Fibroblast of upper back skin (primary cell): ENCODE data around the gene CTU1.

Experiments
- DNase-seq: peaks from one replicate; pipeline ENCODE4 v3.0.0-alpha.2; 2013

The CTU1 gene

GRCh38 chr19:51102991-51103390, 5.2 kb downstream of the CTU1 start:
- no peak for DNase-seq

DNA sequence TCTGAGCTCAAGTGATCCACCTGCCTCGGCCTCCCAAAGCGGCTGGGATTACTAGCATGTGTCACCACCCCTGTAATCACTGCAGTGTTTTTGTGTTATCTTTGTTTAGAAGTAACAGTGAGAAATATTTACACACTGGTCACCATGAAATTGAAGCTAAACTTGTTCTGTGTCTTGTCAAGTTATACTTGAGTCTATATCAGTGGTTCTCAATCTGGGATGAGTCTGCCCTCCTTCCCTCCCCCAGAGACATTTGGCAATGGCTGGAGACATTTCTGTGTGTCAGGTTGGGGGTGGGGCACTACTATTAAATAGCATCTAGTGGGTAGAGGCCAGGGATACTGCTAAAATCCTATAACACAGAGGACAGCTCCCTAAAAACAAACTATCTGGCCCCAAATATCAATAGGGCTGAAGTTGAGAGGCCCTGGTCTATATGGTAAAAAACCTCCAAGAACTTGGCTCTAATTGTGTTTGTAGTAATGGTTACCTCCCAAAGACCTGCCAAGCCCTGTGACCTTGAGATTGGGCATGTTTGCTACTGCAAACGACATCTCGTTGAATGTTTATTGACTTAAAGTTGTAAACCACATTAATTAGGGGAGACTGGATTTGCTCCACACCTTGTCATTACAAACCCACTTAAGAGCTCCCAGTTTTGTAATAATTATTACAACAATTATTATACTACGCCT, 6.9 kb downstream of the CTU1 start:
- DNase-seq: no peak

DNA sequence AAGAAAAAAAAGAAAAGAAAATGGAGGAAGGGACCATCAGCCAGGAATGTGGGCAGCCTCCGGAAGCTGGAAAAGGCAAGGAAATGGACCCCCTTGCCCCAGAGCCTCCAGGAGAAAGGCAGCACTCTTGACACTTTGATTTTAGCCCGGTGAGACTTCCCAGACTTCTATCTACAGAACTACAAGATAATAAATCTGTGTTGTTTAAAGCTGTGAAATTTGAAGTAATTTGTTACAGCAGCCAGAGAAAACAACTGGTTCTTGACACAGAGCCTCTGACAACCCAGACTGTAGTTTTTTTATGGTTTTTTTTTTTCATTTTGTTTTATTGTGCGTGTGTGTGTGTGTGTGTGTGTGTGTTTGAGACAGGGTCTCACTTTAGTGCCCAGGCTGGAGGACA, 7.6 kb downstream of the CTU1 start:
- DNase-seq: no peak

- no peak for DNase-seq
These were observed 9.2 kb downstream of the CTU1 start for GRCh38 chr19:51099047-51099382.

GRCh38 chr19:51098365-51099046, 9.7 kb downstream of the CTU1 start:
- peak; percentile 15 for DNase-seq

DNA sequence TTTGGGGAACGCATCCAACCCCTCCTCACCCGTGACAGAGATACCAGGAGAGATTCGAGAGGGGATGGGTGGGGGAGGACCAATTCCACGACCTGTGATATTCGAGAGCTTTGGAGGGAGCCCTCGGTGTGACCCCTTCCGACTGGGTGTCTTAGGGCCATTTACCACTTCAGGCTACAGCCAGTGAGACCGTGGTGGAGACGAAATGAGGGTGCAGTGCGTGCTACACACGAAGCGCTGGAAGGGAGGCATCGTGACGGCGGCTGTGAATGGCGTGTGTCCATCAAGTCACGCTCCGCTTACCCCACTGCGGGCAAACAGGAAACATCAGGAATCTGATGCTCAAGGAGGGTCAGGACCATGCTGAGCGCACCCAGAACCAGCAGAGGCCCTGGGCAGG, 10.4 kb downstream of the CTU1 start:
- DNase-seq: no peak

DNA sequence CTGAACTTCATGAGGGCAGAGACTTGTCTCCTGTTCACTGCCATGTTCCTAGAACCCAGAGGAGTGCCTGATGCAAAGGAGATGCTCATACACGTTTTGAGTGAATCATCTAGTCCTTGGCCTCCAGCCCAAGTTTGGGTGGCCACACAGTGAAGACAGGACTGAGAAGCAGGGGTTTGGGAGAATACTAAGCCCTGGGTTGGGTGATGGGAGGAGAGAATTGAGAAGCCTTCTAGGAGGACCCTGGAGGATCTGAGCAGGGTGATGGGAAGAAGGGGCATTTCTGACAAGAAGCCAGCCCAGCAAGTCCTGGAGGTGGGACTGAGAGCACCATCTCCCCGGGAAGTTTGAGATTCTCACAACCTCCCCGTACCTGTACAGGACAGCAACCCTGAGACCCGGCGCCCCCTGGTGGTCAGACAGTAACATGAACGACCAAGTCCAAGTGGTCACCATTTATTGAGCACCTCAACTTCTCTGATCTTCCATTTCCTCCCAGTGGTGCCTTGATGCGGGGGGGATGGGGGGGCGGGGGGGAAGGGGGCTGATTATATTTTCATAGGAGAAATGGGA, 11.0 kb downstream of the CTU1 start:
- peak; percentile 71 for DNase-seq

GRCh38 chr19:51096473-51097165, 11.6 kb downstream of the CTU1 start:
- no peak for DNase-seq

DNA sequence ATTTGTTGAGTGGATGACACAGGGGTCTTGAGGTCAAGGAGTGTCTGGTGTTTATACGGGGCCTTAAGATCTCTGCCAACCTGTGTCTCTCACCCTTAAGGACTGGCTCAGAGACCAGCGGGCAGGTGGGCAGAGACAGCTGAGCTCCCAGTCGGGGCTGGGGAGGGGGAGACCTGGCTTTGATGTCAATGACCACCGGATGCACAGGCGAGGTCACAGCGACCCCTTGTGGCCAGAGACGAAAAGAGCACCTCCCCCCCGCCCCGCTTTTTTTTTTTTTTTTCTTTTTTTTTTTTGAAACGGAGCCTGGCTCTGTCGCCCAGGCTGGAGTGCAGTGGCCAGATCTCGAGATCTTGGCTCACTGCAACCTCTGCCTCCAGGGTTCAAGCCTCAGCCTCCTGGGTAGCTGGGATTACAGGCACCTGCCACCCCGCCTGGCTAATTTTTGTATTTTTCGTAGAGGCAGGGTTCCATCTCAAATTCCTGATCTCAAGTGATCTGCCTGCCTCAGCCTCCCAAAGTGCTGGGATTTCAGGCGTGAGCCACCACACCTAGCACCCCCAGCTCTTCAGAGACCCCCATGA, 13.4 kb downstream of the CTU1 start:
- no peak for DNase-seq

DNA sequence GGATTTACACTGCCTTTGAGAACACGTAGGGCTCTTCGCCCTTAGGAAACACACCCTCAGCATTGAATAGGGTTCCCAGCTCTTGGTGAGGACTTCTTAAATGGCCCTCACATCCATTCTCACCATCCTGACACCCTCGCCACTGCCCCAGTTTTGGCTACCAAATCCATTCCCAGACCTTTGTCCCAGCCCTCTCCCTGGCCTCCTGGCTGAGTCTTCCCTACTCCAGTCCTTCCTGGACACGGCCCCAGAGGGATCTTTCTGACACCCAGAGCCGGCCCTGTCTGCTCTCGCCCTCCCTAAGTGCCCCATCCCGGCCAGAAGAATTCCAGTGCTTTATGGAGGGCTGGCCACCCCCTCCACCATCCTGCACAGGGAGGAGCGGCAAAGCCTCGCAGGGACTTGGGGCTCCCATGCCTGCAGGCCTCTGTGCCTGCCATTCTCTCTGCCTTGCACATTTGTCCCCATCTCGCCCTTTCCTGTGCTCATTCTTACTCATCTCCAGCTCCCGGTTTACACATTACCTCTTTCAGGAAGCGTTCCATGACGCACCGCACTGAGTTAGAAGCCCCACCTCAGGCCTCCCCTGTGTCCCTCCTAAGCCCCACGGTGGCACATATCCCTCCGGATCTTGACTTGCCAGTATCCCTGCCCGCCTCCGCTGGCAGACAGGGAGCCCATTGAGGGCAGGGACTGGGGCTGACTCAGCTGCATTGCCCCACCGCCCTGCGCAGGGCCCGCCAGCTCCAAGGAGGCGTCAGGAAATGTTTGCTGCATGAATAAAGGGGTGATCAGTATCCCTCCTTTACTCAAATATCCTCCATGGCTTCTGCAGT, 14.5 kb downstream of the CTU1 start:
- DNase-seq: no peak

DNA sequence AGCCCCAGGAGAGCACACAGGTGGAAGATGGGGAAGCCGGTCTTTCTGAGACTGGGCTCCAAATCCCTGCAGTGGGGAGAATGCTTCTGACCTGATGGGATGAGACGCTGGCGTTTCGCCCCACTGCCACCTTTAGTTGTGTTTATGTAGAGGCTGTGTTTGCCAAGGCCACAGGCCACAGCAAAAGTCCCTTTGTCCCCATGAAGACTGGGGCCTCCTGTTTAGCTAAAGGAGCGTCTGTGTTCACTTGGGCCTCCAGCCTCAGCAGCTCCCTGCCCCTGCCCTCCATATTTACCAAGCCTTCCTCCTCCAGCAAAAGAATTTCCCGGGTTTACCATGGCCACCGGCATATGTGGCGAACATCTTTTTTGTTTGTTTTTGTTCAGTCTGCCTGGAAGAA, 15.1 kb downstream of the CTU1 start:
- no peak for DNase-seq

GRCh38 chr19:51091895-51092873, 16.0 kb downstream of the CTU1 start:
- DNase-seq: no peak

- DNase-seq: no peak
These were observed 17.1 kb downstream of the CTU1 start for GRCh38 chr19:51091126-51091525.

GRCh38 chr19:51090471-51090870, 17.7 kb downstream of the CTU1 start:
- DNase-seq: no peak

DNA sequence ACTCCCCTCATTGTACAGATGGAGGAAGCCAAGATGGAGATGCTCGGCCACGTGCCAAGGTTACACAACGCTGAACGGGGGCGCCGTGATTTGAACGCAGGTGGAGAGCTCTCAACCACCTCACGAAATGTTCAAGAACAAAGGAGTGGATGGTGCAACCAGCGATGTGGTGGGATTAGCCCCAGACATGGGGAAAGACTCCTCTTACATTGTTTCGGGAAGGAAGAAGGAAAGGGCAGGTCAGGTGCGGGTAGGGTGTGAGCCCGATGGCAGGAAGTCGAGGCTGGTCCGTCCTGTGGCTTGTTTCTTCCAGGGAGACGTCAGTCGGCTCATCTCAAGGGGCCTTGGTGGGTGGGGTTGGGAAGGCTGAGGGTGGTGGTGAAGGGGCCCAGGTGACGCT, 18.4 kb downstream of the CTU1 start:
- no peak for DNase-seq

- DNase-seq: no peak
These were observed 21.9 kb downstream of the CTU1 start for GRCh38 chr19:51086153-51086850.

DNA sequence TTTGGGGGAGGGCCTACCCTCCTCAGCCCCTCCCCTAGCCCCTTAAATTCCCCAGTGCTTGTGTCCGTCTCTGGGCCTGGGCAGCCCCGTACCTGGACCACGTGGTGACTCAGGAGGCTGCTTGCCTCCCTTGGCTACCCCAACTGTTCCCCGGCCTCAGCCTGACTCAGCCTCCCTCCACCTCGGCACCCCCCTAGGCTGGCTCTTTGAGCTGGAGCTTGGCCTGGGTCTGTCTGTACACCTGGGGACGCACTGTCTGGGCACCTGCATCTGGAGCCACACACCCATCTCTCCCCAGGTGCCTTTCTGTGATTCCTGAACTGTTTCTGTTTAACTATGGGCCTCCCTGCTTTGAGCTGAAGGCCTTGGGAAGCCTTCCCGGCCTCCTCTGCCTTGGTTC, 23.7 kb downstream of the CTU1 start:
- DNase-seq: no peak

DNA sequence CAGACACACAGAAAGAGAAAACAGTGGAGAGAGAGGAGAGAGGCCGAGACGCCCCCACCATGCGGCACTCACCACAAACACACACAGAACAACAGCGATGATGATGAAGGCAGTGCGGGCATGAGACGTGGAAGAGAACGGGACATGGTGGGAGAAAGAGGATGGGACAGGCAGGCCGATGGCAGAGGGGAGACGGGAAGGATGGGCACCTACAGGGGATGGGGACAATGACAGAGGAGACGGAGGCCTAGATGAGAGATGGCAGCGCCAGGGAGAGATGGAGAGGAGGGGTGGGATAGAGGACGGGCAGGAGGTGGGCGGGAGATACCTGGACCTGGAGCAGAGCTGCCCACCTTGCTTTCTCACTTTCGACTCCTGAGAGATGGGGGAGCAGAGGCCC, 24.4 kb downstream of the CTU1 start:
- no peak for DNase-seq

DNA sequence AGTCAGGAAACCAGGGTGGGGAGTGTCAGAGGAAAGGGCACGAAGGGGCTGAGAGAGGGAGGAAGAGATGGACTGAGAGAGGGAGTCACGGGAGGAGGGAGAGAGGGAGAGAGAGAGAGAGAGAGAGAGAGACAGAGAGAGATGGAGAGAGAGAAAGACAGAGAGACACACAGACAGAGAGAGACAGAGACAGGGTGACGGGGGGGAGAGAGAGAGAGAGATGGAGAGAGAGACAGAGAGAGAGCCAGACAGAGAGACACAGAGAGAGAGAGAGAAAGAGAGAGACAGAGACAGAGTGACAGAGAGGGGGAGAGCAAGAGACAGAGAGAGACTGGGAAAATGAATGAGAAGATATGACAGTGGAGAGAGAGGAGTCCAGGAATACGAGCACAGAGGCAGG, 25.0 kb downstream of the CTU1 start:
- no peak for DNase-seq

- no peak for DNase-seq
These were observed 25.6 kb downstream of the CTU1 start, which contains the start of gene KLK14 for GRCh38 chr19:51082611-51083010. Gene KLK14 (minus strand): TSS chr19:51082887. CDS start chr19:51082614, 273 bp downstream.

DNA sequence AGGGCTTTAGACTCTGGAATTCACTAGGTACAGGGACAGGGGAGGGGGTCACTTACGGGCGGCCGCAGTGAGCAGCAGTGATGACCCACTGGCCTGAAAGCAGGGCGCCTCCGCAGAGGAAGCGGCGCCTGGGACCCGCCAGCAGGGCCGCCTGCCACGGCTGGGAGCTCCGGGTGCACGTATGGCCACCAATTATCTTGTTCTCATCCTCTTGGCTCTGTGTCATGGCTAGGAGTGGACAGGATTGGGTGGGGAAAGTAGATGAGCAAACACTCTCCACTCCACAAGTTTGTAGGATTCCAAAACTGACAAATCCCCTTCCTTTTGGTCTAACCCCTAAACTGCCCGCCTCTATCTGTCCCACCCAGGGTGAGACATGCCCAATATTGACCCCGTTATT, 26.7 kb downstream of the CTU1 start:
- DNase-seq: no peak
